C4-2B (cell line): ENCODE measurements around the gene RANBP3.
A peak's percentile ranks its signal among the peaks of the same experiment; 100 is the strongest.

Experiments used
- H3K27ac ChIP-seq: fragments of 450-650 bp; 2 replicates; pipeline ENCODE4 v1.5.1; 2017
- ZFX ChIP-seq: fragments of 450-650 bp; IDR thresholded peaks from 2 replicates; pipeline ENCODE4 v1.6.1; 2017
- TF ChIP-seq, protein P1 (sequence below): fragments of 450-650 bp; conservative IDR thresholded peaks from 2 replicates; pipeline ENCODE4 v1.5.1; 2017; ENCODE audit warnings: mild to moderate bottlenecking

Gene RANBP3

DNA sequence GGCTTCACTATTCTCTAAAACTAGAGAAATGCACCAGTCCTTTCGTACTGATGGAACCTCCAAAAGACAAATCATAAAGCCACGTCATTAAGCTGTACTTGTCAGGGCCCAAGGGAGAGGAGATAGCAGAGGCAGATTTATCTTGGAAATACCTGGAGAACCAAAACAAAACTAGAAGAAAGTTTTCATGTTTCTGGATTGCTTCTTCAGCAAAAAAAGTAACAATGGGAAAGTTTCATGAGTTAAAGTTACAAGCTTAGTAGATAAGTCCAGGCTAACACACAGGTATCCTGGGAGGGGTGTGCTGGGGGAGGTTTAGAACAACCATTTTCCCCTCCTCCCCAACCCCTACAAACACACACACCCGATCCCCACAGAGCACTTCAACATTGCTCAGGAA, 21.6 kb downstream of the RANBP3 start:
- no peak overlapping the region for H3K27ac ChIP-seq
- no peak for TF ChIP-seq ZFX
- TF ChIP-seq, protein P1, sequence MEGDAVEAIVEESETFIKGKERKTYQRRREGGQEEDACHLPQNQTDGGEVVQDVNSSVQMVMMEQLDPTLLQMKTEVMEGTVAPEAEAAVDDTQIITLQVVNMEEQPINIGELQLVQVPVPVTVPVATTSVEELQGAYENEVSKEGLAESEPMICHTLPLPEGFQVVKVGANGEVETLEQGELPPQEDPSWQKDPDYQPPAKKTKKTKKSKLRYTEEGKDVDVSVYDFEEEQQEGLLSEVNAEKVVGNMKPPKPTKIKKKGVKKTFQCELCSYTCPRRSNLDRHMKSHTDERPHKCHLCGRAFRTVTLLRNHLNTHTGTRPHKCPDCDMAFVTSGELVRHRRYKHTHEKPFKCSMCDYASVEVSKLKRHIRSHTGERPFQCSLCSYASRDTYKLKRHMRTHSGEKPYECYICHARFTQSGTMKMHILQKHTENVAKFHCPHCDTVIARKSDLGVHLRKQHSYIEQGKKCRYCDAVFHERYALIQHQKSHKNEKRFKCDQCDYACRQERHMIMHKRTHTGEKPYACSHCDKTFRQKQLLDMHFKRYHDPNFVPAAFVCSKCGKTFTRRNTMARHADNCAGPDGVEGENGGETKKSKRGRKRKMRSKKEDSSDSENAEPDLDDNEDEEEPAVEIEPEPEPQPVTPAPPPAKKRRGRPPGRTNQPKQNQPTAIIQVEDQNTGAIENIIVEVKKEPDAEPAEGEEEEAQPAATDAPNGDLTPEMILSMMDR = no peak

DNA sequence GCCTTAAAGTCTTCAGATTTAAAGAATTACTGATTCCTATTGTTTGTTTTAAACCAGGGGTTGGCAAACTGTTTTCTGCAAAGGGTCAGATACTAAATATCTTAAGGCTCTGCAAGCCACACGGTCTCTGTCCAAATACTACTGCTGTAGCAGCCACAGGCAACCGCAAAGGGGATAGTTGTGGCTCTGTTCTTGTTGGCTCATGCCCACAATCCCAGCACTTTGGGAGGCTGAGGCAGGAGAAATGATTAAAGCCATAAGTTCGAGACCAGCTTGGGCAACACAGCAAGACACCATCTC, 22.4 kb downstream of the RANBP3 start:
- no peak overlapping the region for H3K27ac ChIP-seq

DNA sequence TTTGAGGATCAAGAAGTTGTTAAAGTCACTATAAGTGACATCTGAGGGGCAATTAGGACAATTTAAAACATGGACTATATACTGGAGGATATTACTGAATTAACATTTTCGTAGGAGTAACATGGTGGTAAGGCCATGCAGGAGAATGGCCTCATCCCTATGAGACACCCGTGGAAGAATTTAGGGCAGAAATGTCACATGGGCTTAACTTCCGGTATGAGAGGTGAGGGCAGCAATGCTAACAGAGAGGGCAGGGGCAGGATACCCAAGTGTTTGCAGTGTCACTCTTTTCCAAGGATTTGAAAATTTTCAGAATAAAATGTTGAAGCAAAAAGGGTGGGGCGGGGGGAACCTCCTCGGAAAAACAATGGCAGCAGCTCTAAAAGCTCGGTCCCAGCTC, 23.6 kb downstream of the RANBP3 start:
- TF ChIP-seq, protein P1 = no peak
- TF ChIP-seq ZFX = no peak
- H3K27ac ChIP-seq = peak overlapping the region; percentile 43

More for the DNA sequence above, 22.4 kb downstream of the RANBP3 start:
- TF ChIP-seq, protein P1 = no peak
- no peak for TF ChIP-seq ZFX

DNA sequence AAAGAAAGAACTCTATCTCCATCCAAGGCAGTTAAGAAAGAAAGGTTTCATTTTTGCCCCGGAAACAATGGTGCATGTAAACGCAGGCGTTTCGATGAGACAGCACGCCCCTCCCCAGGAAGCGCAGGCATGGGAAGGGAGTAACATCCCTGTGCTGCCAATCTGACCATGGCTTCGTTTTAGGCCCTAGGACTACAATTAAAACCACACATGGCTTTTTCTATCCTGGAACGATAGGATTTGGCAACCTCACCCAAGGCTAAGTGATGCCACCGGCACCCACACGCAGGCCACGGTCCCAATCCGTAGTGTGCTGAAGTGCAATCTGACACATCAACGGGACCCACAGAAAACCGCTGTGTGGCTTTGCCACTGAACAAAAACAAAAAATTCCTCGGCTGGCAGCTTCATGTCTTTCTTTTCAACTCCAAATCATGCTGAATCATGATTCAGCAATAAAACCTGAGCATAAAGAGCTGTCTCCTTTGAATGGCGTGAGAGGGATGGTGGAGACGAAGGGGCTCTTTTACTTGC, 24.2 kb downstream of the RANBP3 start:
- H3K27ac ChIP-seq = peak overlapping the region; percentile 43; the same call in 1 of the 2 replicates
- TF ChIP-seq ZFX = no peak
- TF ChIP-seq, protein P1 = no peak

DNA sequence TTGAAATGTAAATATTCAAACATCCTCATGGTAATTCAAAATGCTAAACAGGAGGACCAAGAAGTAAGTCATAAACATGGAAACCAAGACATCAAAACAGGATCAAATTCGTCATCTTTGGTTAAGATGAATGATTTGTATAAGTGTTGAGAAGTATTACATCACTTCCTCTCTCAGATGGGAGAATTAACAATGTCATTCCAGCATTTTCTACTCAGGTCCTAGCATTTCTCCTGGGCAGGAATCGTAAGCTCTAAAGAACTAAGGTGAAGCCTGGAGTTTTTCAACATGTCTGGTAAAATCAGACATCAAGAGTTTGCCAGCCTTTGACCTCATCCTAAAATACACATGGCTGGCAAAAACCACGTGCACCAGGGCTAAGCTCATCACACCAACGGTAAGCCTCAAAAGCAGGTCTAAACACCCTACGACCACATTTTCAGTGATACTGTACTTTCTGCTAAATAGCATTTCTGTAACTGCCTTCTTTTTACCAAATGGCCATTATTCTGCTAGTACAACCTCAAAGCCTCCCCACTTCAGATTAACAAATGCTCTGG, 24.8 kb downstream of the RANBP3 start:
- H3K27ac ChIP-seq = no peak overlapping the region
- TF ChIP-seq ZFX = no peak
- TF ChIP-seq, protein P1 = no peak

DNA sequence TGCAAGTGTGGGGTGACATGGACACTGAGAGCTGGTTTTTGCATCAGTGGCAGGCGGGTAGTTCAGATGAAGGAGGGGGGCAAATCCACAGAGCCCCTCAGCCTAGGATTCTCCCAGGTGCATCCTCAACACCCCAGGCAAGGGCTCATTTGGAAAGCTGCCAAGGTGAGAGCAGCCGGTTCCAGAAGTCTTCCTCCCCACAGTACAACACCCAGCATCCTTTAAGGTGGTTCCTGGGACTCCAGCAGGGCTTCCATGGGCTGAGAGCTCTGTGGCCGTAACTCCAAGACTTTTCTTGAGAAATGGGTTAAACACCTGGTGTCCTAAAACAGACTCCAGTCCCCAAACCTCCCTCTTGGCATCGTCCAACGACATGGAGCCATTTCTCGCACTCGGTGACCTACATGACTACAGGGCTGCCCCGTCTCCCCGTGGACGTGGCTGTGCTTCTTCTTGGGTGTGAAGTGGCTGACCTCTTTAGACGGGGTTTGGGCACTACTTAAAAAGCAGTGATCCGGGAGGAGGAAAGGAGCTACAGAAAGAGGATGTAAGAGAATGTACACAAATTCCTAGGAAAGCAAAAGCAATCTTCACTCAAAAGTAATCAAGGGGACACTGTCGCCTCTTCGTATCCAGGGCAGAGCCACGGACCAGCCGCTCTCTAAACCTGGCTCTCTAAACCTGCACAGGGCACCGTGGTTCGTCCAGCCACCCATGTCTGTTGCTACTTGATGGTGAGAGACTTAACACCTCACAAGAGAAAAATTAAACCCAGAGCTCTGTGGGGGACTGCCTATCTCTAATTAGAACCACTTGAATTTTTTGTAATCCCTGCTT, 25.5 kb downstream of the RANBP3 start:
- no peak overlapping the region for H3K27ac ChIP-seq
- TF ChIP-seq, protein P1 = no peak
- TF ChIP-seq ZFX = no peak

DNA sequence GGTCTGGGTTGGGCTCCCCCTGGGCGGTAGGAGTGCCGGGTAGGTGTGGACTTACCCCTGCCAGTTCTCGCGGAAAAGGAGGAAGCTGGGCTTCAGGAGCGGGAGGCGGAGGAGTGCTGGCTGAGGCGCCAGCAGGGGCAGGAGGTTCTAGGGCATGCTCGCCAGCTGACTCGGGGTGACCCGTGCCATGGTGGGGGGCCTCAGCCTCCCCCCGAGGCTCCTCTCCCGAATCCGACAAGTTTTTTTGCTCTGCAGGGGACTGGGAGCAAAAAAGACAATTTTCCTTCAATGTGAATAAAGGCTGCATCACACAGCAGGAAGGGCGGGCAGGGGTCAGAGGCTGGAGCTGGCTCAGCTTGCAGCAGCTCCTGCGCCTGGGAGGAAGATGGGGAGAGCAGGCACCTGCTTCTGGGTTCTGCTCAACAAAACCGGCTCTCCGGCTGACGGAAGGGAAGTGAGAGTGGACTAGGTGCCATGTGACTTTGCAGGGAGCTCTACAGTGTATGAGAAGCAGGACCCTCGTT, 26.5 kb downstream of the RANBP3 start:
- TF ChIP-seq, protein P1 = no peak
- no peak for TF ChIP-seq ZFX
- H3K27ac ChIP-seq = no peak overlapping the region
